Stromal cell of bone marrow (primary cell): ENCODE measurements around the gene CAPN11.
"Not testable (repeated sequence)": the region's sequence is repeated elsewhere in the genome, so short reads cannot be mapped to it uniquely, and the experiment has no call there.

Source experiments
- DNase-seq: peaks from one replicate; pipeline ENCODE4 v3.0.0-alpha.2; 2012; ENCODE audit warnings: low read depth

The CAPN11 gene

DNA sequence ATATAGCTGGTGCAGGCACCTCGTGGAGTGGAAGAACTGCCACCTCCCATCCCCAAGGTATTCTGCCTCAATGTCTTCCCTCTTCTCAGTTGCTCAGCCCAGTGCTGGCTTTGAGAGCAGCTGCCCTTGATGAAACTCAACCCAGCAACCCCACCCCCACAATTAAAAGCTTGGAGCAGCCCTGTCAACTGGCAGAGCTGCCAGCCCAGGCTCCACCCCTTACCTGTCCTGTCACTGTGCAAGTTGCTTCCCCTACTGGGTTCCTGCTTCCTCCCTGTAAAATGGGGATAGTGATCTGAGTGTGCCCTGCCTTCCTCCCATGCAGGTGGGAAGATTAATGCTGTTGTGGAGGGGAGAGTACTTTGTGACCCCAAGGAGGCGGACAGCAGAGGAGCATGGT lies 26.7 kb upstream of the CAPN11 start:
- DNase-seq = no peak

DNA sequence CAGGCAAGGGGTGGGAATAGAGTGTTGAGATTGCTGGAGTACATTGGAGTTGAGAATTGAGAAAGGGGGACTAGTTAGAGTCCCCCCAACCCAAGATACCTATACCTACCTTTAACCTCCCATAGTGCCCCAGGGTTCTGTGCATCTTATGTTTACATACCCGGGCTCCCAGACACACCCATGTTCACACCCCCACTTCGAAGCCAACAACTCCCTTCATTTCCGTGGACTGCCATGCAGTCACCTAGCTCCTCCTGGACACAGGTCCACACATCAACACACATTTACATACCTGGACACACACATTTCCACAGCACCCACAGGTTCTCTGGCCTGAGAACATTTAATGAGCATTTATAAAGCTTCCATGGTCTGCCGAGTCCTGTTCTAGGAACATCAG lies 26.1 kb upstream of the CAPN11 start:
- no peak for DNase-seq

DNA sequence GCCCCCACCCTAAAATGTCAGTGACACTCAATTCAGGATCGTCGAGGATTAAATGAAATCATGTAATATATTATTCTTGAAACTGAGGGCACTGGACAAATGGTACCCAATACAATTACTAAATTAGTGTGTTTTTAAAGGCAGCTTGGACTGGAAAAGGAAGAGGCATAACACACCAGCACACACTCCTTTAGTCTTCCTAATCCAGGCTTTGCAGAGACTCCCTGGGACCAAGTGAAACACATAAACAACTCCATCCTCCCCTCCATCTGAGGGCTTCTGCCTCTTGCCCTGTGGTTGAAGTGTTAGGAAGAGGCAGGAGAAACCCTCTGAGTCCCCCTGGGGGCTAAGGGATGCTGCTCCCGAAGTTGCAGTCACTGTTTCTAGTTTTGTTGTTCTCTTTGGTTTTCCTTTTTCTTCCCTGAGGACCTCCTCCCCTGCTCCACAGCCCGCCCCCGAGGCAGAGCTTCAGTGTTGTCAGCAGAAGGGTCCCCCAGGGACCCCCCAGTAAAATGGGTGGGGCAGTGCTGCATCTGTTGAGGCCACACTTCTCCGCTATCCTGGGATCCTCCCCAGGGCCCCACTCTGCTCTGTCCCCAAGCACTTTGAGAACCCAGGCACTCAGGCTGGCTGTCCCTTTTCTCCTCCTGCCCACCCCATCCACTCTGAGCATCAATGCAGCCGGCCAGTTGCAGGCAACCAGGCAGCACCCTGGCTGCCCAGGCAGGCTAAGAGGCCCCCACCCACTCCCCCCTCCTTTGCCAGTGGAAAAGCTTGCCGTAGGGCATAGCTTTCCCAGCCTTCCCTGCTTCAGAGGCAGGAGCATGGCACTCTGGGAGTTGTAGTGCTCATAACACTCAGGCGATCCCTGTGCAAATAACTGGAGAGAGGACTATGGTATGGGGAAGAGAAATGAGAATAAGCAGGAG lies 25.4 kb upstream of the CAPN11 start:
- no peak for DNase-seq

DNA sequence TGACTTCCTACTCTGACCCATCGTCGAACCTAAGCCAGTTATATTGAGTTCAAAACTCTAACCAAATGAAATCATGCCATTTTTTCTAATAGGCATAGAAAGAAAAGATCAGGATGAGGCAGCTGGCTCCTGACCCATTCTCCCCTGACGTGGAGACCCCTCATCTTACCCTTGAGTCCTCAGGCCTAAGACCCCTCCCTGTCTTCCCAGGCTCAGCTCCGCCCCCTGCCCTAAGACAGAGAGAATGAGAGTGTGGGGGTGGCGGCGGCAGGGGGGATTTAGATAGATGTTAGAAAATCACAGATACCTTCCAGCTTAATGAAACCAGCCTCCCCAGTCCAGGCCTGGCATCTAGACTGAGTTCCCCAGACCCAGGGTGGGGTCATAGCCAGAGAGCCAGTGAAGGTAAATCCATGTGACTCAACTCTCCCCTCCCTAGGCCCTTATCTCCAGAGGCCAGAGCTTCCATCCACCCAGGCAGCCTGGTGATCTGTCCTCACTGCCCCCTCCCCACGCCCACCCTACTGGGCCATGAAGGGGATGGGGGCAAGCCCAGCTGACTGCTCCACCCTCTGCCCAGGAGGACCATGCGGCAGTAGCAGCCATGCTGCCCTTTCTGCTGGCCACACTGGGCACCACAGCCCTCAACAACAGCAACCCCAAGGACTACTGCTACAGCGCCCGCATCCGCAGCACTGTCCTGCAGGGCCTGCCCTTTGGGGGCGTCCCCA lies 24.5 kb upstream of the CAPN11 start:
- DNase-seq = no peak

DNA sequence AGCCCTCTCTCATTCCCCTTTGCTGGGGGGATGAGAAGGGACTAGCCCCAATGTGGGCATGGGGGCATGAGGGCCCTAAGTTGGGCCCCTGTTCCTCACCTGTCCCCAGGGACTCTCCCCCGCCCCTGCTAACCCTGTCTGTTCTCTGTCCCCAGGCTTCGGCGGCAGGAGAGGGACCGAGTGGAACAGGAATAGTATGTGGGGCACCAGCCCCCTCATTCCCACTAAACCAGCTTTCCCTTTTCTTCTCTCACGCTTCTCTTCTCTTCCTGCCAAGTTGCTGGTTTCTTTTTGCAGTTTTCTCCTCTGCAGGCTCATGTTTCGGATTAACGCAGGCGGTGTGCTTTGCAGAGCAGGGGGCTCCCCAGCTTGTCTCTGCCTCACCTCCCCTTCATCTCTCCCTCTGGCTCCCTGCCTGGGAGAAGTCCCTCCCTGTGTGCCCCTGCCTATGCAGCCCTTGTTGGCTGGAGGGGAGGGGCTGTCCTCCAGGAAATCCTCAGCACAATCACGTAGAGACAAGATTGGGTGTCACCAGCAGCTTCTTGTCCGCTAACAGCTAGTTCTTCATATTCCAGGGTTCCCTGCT lies 23.4 kb upstream of the CAPN11 start:
- DNase-seq = no peak

DNA sequence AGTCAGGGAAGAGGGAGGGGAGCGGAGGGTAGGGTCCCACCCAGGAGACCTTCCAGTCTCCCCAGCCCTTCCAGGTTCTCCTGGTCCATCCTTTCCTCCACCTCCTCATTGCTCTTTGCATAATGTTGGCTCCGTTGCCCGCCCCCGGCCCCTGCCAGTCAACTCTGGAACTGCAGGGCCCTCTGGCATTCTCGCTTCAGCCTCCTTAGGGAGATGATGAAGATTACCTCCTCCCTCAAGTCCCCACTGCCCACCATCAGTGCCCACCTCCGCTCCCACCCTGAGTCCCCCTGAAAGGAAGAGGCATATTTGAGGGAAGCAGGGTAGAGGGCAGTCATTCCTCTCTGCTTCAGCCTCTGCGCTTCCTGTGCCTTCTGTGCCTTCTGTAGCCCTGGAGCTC lies 22.7 kb upstream of the CAPN11 start:
- no peak for DNase-seq

DNA sequence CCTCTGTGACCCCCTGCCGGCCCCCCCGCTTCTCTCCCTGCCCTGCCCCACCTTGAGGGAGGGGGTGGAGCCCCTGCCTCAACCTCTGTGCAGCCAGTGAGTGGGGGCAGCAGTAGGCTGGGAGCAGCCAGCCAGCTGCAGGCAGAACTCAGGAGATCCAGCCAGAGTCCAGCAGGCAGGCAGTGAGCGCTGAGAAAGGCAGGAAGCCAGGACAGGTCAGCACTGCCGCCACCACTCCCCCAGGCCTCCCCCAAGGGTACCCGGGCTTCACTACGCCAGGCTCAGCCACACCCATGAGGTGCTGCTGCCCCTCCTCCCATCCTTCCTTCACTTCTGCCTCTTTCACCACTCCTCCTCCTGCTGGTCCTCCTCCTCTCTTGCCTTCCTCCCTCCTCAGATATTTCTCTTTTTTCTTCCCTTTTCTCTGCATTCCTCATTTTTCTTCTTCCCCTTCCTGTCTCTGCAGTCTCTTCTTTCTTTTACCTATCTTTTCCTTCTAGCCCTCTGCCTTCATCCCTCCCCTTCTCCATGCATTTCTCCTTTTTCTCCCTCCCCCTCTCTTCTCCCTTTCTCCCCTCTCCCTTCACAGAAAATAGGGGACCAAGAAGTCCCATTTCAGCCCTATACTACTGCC lies 19.8 kb upstream of the CAPN11 start:
- no peak for DNase-seq

DNA sequence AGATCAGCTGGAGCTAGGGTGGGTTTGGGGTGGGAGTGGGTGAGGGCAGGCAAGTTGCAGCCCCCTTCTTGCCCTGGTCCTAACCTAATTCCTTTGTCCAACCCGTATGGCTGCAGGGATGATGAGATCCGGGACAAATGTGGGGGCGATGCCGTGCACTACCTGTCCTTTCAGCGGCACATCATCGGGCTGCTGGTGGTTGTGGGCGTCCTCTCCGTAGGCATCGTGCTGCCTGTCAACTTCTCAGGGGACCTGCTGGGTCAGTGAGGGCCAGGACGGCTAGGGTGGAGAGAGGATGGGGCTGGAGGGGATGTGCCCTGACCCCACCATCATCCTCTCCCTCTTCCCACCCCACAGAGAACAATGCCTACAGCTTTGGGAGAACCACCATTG lies 19.3 kb upstream of the CAPN11 start:
- DNase-seq = no peak

DNA sequence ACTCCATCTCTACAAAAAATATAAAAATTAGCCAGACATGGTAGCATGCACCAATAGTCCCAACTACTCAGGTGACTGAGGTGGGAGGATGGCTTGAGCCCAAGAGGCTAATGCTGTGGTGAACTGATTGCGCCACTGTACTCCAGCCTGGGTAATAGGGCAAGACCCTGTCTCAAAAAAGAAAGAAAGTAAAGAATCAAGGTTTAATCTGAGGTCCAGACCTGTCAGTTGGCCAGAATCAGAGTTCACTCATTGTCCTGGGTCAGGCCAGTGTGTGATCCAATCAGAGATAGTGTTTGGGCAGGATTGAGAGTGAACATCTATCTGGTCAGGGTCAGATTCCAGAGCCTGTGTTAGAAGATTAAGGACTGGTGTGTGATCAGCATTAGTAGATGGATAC lies 15.8 kb upstream of the CAPN11 start:
- no peak for DNase-seq

DNA sequence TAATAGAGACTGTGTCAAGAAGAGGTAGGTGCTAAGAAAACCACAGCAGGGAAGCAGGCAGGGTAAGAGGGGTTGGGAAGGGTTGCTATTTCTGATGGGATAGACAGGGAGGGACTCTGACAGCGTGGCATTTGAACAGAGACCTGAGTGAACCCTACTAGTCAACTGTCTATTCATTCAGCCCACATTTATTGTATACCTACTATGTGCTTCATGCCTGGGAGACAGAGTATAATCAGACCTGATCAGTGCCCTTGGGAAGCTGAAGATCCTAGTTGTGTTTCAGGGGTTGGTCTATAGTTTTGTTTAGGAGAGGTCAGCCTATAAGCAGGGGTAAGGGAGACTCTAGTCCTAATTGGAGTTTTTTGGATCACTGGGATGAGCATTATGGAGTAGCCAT lies 14.9 kb upstream of the CAPN11 start:
- no peak for DNase-seq

DNA sequence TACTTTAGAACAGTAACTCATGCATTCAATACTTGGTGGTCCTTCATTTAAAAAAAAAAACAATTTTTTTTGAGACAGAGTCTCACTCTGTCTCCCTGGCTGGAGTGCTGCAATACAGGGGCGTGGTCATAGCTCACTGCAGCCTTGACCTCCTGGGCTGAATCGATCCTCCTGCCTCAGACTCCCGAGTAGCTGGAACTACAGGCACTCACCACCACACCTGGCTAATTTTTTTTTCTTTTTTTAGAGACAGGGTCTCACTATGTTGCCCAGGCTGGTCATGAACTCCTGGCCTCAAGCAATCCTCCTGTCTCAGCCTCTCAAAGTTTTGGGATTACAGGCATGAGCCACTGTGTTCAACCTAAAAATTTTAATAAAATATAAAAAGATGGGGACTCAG lies 14.1 kb upstream of the CAPN11 start:
- DNase-seq = not testable (repeated sequence)

DNA sequence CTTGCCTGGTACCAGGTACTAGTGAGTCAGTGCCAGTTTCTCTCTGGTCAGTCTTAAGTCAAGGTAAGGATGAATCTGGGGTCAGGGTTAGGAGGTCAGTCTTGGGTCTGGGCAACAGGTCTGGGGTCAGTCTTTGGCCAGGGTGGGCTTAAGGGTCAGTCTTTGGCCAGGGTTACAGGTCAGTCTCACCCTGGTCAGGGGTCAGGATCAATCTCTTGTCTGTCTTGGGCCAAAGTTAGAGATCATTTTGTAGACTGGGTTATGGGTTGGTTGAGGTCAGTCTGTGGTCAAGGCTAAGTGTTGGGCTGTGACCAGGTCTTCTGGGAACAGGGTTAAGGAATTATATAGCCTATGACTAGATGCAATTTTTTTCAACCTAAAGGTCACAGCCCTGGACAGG lies 12.8 kb upstream of the CAPN11 start:
- DNase-seq = no peak

DNA sequence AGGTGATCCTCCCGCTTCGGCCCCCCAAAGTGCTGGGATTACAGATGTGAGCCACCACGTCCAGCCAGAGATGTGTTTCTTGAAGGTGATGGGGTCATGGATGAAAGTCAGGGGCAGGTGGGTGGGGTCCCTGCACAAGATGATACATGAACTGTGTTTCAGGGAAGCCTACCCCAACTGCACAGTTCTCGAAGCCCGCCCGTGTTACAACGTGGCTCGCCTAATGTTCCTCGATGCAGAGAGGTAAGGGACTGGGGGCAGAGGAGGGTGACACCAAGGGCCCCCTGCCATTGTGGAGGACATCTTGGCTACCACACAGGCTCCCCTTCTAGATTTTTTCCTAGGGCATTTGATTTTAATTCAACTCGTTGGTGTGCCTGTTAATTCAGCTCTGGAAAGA lies 11.9 kb upstream of the CAPN11 start:
- no peak for DNase-seq

DNA sequence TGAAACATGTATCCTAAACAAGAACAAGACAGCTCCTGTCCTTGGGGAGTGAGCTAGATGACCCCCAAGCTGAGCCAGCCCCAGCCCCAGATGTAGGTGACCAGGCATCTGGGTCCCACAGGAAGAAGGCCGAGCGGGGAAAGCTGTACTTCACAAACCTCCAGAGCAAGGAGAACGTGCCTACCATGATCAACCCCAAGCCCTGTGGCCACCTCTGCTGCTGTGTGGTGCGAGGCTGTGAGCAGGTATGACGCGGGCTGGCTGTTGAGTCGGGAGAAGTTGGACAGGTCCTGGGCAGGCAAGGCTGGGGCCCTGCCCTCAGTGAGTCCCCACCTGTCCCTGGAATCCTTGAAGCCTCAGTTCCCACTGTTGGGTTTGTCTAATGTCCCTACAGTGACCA lies 11.4 kb upstream of the CAPN11 start:
- no peak for DNase-seq

DNA sequence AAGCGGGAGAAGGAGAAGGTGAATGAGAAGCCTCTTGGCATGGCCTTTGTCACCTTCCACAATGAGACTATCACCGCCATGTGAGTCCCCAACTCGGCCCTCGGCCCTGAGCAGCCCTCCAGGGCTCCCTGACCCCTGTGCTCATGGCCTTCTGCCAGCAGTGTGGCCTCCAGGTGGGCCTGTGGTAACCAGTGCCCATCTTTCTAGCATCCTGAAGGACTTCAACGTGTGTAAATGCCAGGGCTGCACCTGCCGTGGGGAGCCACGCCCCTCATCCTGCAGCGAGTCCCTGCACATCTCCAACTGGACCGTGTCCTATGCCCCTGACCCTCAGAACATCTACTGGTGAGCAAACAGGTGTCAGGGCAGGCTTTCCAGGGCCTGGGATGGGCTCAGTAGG lies 10.3 kb upstream of the CAPN11 start:
- no peak for DNase-seq

DNA sequence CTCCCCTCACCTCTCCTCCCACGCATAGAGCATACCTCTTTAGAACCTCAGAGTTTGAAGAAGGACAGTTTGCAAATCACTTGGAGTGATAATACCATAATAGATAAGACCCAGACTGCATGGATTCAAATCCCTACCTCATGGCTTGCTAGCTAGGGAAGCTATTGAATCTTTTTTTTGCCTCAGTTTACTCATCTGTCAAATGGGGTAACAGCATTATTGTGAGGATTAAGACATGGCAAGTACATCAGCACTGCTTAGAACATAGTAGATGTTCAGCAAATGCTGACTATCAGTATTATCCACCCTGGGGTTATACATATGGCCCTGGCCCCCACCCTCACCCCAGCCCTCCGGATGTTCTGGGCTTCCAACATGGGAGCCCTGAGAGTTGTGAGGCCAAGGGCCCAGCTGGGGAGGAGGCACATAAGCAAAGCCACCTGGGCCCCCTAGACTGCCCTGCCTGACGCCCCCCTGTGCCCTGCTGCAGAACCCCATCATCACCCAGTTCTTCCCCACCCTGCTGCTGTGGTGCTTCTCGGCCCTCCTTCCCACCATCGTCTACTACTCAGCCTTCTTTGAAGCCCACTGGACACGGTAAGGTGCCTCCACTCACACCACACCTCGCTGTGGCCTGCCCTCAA lies 9.1 kb upstream of the CAPN11 start:
- DNase-seq = no peak

DNA sequence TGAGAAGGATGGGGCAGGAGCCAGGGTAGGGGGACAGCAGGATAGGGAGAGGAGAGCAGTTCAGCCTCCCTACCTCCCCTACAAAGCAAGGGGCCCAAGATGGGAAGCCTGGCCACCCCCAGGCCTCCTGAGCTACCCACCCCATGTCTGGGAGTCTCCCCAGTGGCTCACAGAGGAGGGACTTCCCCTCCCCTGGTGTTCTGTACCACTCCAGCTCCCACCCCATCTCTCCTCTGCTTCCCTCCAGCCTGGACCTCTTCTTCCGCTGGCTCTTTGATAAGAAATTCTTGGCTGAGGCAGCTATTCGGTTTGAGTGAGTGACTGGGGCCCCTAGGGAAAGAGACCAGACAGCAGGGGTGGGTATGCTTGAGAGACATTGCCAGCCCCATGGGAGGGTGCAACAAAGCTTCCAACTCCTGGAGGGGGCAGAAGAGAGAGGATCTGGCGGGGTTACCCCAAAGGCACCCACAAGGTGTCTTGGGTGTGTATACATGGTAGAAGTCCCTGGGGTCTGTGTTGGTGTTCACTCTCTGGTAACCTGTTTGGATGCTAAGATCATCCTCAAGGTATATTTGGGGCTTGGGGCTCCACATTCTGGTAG lies 8.2 kb upstream of the CAPN11 start:
- no peak for DNase-seq

DNA sequence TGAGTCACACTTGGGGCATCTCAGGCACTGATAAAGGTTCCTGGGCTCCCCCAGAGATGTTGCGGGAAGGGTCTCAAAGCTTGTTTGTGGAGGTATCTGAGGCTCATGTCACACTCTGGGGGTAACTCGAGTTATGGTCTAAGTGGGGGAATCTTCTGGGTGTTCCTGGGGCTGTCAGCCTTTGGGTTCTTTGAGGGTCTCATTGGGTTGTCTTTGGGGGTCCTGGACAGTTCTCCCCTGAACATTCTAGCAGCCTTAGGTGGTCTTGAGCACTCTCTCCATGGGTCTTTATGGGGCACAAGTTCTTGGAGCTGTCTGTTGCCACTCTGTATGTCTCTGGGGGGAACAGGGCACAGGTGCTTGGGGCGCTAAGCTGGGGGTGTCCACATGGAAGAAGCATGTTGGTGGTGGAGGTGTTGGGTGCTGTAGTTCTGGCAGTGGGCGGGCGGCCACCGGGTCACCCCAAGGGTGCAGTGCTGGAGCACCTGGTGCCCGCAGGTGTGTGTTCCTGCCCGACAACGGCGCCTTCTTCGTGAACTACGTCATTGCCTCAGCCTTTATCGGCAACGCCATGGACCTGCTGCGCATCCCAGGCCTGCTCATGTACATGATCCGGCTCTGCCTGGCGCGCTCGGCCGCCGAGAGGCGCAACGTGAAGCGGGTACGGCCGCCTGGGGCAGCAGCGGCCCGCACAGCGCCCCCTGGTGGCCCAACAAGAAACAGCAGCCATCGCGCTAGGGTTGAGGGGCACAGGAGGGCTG lies 7.1 kb upstream of the CAPN11 start:
- no peak for DNase-seq

DNA sequence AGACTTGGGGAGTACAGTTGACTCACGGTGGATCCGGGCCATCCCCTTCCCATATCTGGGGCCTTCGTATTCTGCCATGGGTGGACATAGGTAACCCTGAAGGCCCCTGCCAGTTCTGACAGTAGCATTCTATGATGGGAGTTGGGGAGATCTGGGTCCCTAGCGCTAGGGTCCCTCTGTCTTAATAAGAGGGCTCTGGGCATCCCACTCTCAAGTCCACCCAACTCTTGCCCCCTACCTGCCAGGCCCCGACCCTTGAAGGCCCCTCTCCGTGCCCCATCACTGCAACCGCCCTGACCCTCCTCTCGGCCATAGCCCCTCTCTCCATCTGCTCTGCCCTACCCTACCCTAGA lies 6.5 kb upstream of the CAPN11 start:
- DNase-seq = no peak

DNA sequence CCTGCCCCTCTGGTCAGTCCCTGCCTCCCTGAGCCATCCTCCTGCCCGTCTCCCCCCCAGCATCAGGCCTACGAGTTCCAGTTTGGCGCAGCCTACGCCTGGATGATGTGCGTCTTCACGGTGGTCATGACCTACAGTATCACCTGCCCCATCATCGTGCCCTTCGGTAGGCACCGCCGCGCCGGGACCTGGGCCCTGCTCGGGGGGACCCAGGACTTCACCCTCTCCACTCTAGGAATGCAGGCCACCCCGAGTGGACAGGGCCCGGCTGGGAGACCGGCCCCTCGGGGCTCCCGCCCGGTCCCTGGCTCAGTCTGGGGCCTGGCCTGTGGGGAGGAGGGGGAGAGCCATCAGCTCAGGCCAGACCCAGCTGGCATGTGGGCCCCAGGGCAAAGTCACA lies 6.1 kb upstream of the CAPN11 start:
- DNase-seq = no peak

DNA sequence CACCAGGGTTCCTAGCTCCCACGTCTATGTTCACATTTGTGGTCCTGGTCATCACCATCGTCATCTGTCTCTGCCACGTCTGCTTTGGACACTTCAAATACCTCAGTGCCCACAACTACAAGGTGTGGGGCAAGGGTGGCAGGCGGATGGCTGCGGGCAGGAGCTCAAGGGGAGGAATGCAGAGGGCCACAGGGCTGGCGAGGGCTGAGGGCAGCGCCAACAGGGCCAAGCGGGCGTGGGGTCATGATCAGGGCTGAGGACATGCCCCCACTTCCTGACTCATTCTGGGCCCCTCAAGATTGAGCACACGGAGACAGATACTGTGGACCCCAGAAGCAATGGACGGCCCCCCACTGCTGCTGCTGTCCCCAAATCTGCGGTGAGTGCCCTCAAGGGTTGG lies 4.6 kb upstream of the CAPN11 start:
- no peak for DNase-seq
